ENCODE results near the gene MTSS2.

The MTSS2 gene

GRCh38 chr16:70723740-70724145 is 37.9 kb upstream of the MTSS2 start:
- H4K20me1 ChIP-seq (ENCODE audit: insufficient read depth) = no peaks in the 10 kb centered on the region
- TF ChIP-seq, protein P1, sequence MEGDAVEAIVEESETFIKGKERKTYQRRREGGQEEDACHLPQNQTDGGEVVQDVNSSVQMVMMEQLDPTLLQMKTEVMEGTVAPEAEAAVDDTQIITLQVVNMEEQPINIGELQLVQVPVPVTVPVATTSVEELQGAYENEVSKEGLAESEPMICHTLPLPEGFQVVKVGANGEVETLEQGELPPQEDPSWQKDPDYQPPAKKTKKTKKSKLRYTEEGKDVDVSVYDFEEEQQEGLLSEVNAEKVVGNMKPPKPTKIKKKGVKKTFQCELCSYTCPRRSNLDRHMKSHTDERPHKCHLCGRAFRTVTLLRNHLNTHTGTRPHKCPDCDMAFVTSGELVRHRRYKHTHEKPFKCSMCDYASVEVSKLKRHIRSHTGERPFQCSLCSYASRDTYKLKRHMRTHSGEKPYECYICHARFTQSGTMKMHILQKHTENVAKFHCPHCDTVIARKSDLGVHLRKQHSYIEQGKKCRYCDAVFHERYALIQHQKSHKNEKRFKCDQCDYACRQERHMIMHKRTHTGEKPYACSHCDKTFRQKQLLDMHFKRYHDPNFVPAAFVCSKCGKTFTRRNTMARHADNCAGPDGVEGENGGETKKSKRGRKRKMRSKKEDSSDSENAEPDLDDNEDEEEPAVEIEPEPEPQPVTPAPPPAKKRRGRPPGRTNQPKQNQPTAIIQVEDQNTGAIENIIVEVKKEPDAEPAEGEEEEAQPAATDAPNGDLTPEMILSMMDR (conservative IDR thresholded peaks at IDR 0.05; ENCODE audit: low read depth, low read length) = no peak
- H3K4me1 ChIP-seq (ENCODE audit: low read depth, poor library complexity, severe bottlenecking) = no peaks in the 10 kb centered on the region
- no peaks in the 10 kb centered on the region for H3K36me3 ChIP-seq (ENCODE audit: insufficient read depth)
- no peak overlapping the region for H3K4me2 ChIP-seq
- H3K9ac ChIP-seq = no peak overlapping the region
- no peak overlapping the region for H2AFZ ChIP-seq (ENCODE audit: low read depth)
- H3K4me3 ChIP-seq (IDR thresholded peaks at IDR 0.05; ENCODE audit: insufficient read depth, low read depth, low read length) = no peak overlapping the region
- H3K27me3 ChIP-seq (ENCODE audit: insufficient read depth, low read depth) = no peaks in the 10 kb centered on the region
- no peak overlapping the region for H3K27ac ChIP-seq
- H3K79me2 ChIP-seq (ENCODE audit: insufficient read depth, low read depth) = no peaks in the 10 kb centered on the region

- Histone ChIP-seq H3K4me3 (IDR thresholded peaks at IDR 0.05; ENCODE audit: insufficient read depth, low read depth, low read length) (no peak overlapping the region), H4K20me1 (ENCODE audit: insufficient read depth) (no peaks in the 10 kb centered on the region), H3K36me3 (ENCODE audit: insufficient read depth) (no peaks in the 10 kb centered on the region), H3K79me2 (ENCODE audit: insufficient read depth, low read depth) (no peaks in the 10 kb centered on the region), H3K4me2 (no peak overlapping the region), H2AFZ (ENCODE audit: low read depth) (no peak overlapping the region), H3K27ac (no peak overlapping the region), H3K4me1 (ENCODE audit: low read depth, poor library complexity, severe bottlenecking) (no peaks in the 10 kb centered on the region), H3K9ac (no peak overlapping the region), H3K27me3 (ENCODE audit: insufficient read depth, low read depth) (no peaks in the 10 kb centered on the region)
- TF ChIP-seq, protein P1 (conservative IDR thresholded peaks at IDR 0.05; ENCODE audit: low read depth, low read length) = no peak
These were observed 35.5 kb upstream of the MTSS2 start for GRCh38 chr16:70721202-70721963.

DNA sequence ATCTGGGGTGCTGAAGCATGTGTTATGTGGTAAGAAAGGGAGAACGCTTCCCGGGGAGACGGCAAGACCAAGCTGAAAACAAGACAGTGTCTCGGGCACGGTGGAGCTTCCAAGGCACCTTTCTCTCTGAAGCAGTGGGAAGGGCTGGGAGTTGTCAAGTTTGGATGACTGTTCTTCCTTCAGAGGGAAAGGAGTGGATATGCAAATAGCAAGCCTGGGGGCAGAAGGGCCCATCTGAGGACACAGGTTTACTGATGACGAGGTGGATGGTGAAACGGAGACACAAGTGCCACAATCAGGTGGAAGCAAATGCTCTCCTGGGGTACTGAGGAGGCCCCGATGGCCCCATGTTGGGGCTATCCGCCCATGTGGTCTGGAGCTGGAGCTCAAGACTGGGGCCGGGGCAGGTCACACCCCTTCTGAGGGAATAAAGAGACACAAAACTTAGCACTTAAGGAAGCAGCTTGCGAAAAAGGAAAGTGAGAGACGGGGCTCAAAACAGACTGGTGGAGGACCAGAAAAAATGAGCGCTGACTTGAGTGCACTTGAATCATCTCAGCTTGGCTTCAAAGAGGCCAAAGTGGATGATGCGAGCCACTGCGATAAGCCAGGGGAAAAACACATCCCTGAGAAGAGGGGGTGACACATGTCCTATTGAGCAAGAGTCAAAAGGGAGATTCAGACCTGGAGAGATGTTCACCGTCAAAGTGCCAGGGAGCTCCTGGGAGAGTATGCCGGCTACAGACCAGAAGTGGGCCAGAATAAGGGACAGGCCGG is 34.8 kb upstream of the MTSS2 start:
- Histone ChIP-seq H3K4me2 (no peak overlapping the region), H3K4me3 (IDR thresholded peaks at IDR 0.05; ENCODE audit: insufficient read depth, low read depth, low read length) (no peak overlapping the region), H3K4me1 (ENCODE audit: low read depth, poor library complexity, severe bottlenecking) (no peaks in the 10 kb centered on the region), H3K27ac (no peak overlapping the region), H3K36me3 (ENCODE audit: insufficient read depth) (no peaks in the 10 kb centered on the region), H2AFZ (ENCODE audit: low read depth) (no peak overlapping the region), H3K79me2 (ENCODE audit: insufficient read depth, low read depth) (no peaks in the 10 kb centered on the region), H3K27me3 (ENCODE audit: insufficient read depth, low read depth) (no peaks in the 10 kb centered on the region), H3K9ac (no peak overlapping the region), H4K20me1 (ENCODE audit: insufficient read depth) (no peaks in the 10 kb centered on the region)
- TF ChIP-seq, protein P1 (conservative IDR thresholded peaks at IDR 0.05; ENCODE audit: low read depth, low read length) = no peak

GRCh38 chr16:70717065-70717464 is 31.2 kb upstream of the MTSS2 start:
- Histone ChIP-seq H3K79me2 (ENCODE audit: insufficient read depth, low read depth) (no peaks in the 10 kb centered on the region), H3K9ac (no peak overlapping the region), H3K4me1 (ENCODE audit: low read depth, poor library complexity, severe bottlenecking) (no peaks in the 10 kb centered on the region)

More at GRCh38 chr16:70717065-70717464, 31.2 kb upstream of the MTSS2 start:
- Histone ChIP-seq H3K27ac (no peak overlapping the region), H4K20me1 (ENCODE audit: insufficient read depth) (no peaks in the 10 kb centered on the region), H3K4me3 (IDR thresholded peaks at IDR 0.05; ENCODE audit: insufficient read depth, low read depth, low read length) (no peak overlapping the region), H3K27me3 (ENCODE audit: insufficient read depth, low read depth) (no peaks in the 10 kb centered on the region), H2AFZ (ENCODE audit: low read depth) (no peak overlapping the region), H3K4me2 (no peak overlapping the region), H3K36me3 (ENCODE audit: insufficient read depth) (no peaks in the 10 kb centered on the region)
- TF ChIP-seq, protein P1 (conservative IDR thresholded peaks at IDR 0.05; ENCODE audit: low read depth, low read length) = no peak

Data from KMS-11 (cell line).